Measurements from ENCODE around the gene CNNM1.
A peak's percentile ranks its signal among the peaks of the same experiment; 100 is the strongest.

Gene CNNM1

GRCh38 chr10:99329554-99330346 is 594 bp downstream of the CNNM1 start:
- no peak for TF ChIP-seq CTCF (IDR thresholded peaks at IDR 0.05; ENCODE audit: control insufficient read depth, insufficient read depth, low read depth, low read length, missing control alignments)
- no peak for DNase-seq (ENCODE audit: low read depth)
- peak overlapping the region; percentile 51 for H3K4me3 ChIP-seq (ENCODE audit: control insufficient read depth, low read depth, low read length)

GRCh38 chr10:99330347-99330924 is 1.3 kb downstream of the CNNM1 start:
- no peak for TF ChIP-seq CTCF (IDR thresholded peaks at IDR 0.05; ENCODE audit: control insufficient read depth, insufficient read depth, low read depth, low read length, missing control alignments)
- no peak for DNase-seq (ENCODE audit: low read depth)
- H3K4me3 ChIP-seq (ENCODE audit: control insufficient read depth, low read depth, low read length) = no peak overlapping the region; the same call in 1 of the 2 replicates

GRCh38 chr10:99331207-99331803 is 2.1 kb downstream of the CNNM1 start:
- no peak for DNase-seq (ENCODE audit: low read depth)
- TF ChIP-seq CTCF (IDR thresholded peaks at IDR 0.05; ENCODE audit: control insufficient read depth, insufficient read depth, low read depth, low read length, missing control alignments) = no peak
- H3K4me3 ChIP-seq (ENCODE audit: control insufficient read depth, low read depth, low read length) = no peak overlapping the region

- DNase-seq (ENCODE audit: low read depth) = no peak
- TF ChIP-seq CTCF (IDR thresholded peaks at IDR 0.05; ENCODE audit: control insufficient read depth, insufficient read depth, low read depth, low read length, missing control alignments) = no peak
- no peak overlapping the region for H3K4me3 ChIP-seq (ENCODE audit: control insufficient read depth, low read depth, low read length)
Observed at GRCh38 chr10:99337311-99337811, 8.2 kb downstream of the CNNM1 start.

GRCh38 chr10:99337901-99338300 is 8.7 kb downstream of the CNNM1 start:
- DNase-seq (ENCODE audit: low read depth) = no peak
- TF ChIP-seq CTCF (IDR thresholded peaks at IDR 0.05; ENCODE audit: control insufficient read depth, insufficient read depth, low read depth, low read length, missing control alignments) = no peak
- no peak overlapping the region for H3K4me3 ChIP-seq (ENCODE audit: control insufficient read depth, low read depth, low read length)

GRCh38 chr10:99339077-99339476 is 9.9 kb downstream of the CNNM1 start:
- TF ChIP-seq CTCF (IDR thresholded peaks at IDR 0.05; ENCODE audit: control insufficient read depth, insufficient read depth, low read depth, low read length, missing control alignments) = no peak

More at GRCh38 chr10:99339077-99339476, 9.9 kb downstream of the CNNM1 start:
- H3K4me3 ChIP-seq (ENCODE audit: control insufficient read depth, low read depth, low read length) = no peak overlapping the region
- no peak for DNase-seq (ENCODE audit: low read depth)

All from AG09309 (cell line).